Measurements from ENCODE around the gene FYB1.

FYB1 gene

DNA sequence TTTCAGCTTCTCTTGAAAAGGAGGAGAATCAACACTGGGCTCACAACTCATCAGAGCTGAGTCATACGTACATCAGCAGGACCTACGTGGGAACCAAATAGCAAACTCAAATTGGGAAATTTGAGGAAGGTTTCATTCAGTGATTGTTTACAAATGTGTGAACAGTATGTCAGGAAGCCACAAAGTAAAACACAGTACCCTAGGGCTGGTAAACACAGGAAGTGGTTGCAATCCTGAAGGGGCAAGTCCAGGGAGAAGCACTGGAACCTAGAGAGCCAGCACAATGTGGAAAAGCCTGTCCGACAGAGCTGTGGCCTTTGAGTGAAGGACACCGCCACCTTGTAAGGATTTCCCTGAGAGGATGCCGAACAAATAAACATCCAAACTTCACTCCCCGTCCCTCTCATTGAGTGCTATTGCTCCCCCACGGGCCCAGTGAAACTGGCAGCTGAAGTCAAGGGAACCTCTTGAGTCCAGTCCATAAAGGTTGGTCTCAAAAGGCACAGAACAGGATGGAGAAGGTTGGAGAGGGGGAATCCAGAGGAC lies 118.4 kb downstream of the FYB1 start:
- Histone ChIP-seq H3K9me3 (ENCODE audit: control insufficient read depth, low read length) (no peaks in the 10 kb centered on the region), H3K27ac (ENCODE audit: low read depth, low read length, severe bottlenecking) (peak overlapping the region; percentile 68), H3K4me3 (ENCODE audit: extremely low read depth, insufficient read depth, low read length, poor library complexity, severe bottlenecking) (no peak overlapping the region), H3K4me1 (ENCODE audit: control insufficient read depth, insufficient read depth, low read length, poor library complexity, severe bottlenecking) (peaks cover 23% of the 10 kb centered on the region), H3K36me3 (ENCODE audit: control insufficient read depth, insufficient read depth, low read length) (no peaks in the 10 kb centered on the region)
- WGBS, 2 experiments (ENCODE audit: insufficient coverage in 2 of 2) = 70 to 91% methylated on average over 2 to 4 of the region's 7 CpGs

DNA sequence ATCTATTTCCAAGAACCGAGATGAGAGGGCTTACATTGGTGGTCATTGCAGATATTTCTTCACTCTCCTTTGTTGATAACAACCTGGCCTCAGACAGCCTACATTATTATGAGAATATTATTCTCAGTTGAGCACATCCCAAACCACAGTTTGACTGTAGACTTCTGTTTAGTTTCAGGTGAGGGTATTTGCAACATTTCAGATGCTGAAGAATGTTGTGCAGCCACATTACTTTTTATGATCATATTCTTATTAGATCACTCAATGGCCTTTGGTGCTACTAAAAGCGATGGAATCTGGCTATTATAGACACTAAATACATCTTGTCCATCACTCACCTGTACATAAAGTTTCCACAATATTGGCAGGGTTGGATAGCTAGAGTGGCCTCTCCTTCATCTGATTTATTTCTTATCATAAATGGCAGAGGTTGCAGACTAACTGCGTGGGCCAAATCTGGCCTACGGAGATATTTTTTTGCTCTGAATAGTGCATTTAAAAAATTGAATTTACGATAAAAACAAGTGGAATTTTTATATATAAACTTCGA lies 119.0 kb downstream of the FYB1 start:
- 93 to 94% methylated on average over 3 to 4 of the region's 6 CpGs for WGBS, 2 experiments (ENCODE audit: insufficient coverage in 2 of 2)
- no peaks in the 10 kb centered on the region for H3K9me3 ChIP-seq (ENCODE audit: control insufficient read depth, low read length)
- peaks cover 23% of the 10 kb centered on the region for H3K4me1 ChIP-seq (ENCODE audit: control insufficient read depth, insufficient read depth, low read length, poor library complexity, severe bottlenecking)

DNA sequence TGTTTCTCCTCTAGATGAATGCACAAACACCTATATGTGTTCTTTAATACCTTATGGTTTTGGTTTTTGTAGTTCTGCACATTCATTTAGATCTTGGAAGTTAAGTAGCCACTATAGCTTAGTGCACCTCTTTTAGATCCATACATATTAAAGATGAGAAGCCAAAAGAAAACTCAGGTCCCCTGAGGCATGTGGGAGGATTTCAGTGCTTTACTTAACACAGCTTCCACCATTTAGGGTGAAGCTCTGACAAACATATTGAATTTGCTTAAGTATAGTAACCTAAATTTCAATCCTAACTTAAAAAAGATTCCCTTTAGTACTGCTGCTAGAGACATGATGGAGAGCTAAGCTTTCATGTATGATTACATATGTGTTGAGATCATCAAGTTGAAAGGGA lies 119.5 kb downstream of the FYB1 start:
- Histone ChIP-seq H3K27ac (ENCODE audit: low read depth, low read length, severe bottlenecking) (no peak overlapping the region), H3K9me3 (ENCODE audit: control insufficient read depth, low read length) (no peaks in the 10 kb centered on the region), H3K36me3 (ENCODE audit: control insufficient read depth, insufficient read depth, low read length) (no peaks in the 10 kb centered on the region), H3K4me1 (ENCODE audit: control insufficient read depth, insufficient read depth, low read length, poor library complexity, severe bottlenecking) (peaks cover 23% of the 10 kb centered on the region), H3K4me3 (ENCODE audit: extremely low read depth, insufficient read depth, low read length, poor library complexity, severe bottlenecking) (no peak overlapping the region)

More for the DNA sequence above, 119.0 kb downstream of the FYB1 start:
- Histone ChIP-seq H3K27ac (ENCODE audit: low read depth, low read length, severe bottlenecking) (peak overlapping the region; percentile 68), H3K36me3 (ENCODE audit: control insufficient read depth, insufficient read depth, low read length) (no peaks in the 10 kb centered on the region), H3K4me3 (ENCODE audit: extremely low read depth, insufficient read depth, low read length, poor library complexity, severe bottlenecking) (no peak overlapping the region)

GRCh38 chr5:39093352-39093751 lies 126.0 kb downstream of the FYB1 start:
- Histone ChIP-seq H3K36me3 (ENCODE audit: control insufficient read depth, insufficient read depth, low read length) (no peaks in the 10 kb centered on the region), H3K4me3 (ENCODE audit: extremely low read depth, insufficient read depth, low read length, poor library complexity, severe bottlenecking) (no peak overlapping the region), H3K9me3 (ENCODE audit: control insufficient read depth, low read length) (no peaks in the 10 kb centered on the region), H3K27ac (ENCODE audit: low read depth, low read length, severe bottlenecking) (no peak overlapping the region), H3K4me1 (ENCODE audit: control insufficient read depth, insufficient read depth, low read length, poor library complexity, severe bottlenecking) (no peaks in the 10 kb centered on the region)
- no CpG with 5 or more reads among the region's 1 CpG for WGBS, 2 experiments (ENCODE audit: insufficient coverage in 2 of 2)

DNA sequence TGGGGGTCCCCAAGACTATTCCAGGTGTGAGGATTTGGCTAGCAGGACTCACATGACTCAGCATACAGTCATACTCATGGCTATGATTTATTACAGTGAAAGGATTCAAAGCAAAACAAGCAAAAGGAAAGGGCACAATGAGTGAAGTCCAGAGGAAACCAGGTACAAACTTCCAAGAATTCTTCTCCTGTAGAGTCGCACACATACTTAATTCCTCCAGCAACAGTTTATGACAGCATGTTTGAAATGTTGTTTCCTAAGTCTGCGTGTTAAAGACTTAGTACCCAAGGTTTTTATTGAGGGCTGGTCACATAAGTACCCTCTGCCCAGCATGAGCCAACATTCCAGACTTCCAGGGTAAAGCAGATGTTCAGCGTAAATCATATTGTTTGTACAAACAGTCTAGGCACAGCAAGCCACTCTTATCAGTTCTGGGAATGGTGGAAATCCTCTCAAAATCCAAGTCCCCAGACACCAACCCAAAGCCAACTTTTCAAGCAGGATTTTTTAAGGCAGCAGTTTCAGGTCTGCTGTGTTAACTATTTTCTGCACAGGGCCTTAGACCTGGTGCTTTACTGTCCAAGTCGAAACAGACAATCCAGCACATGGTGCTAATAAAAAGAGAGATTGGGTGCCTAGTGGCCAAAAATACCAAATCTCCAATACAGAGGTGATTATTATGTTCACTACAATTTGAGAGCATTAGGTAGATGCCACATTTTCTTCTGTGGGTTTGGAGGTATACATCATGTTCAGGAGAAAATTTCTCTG lies 126.6 kb downstream of the FYB1 start:
- Histone ChIP-seq H3K9me3 (ENCODE audit: control insufficient read depth, low read length) (no peaks in the 10 kb centered on the region), H3K27ac (ENCODE audit: low read depth, low read length, severe bottlenecking) (no peak overlapping the region), H3K4me1 (ENCODE audit: control insufficient read depth, insufficient read depth, low read length, poor library complexity, severe bottlenecking) (no peaks in the 10 kb centered on the region), H3K36me3 (ENCODE audit: control insufficient read depth, insufficient read depth, low read length) (no peaks in the 10 kb centered on the region), H3K4me3 (ENCODE audit: extremely low read depth, insufficient read depth, low read length, poor library complexity, severe bottlenecking) (no peak overlapping the region)
- WGBS, 2 experiments (ENCODE audit: insufficient coverage in 2 of 2) = 94 to 97% methylated on average over 2 to 4 of the region's 4 CpGs

- no peaks in the 10 kb centered on the region for H3K9me3 ChIP-seq (ENCODE audit: control insufficient read depth, low read length)
- no peaks in the 10 kb centered on the region for H3K36me3 ChIP-seq (ENCODE audit: control insufficient read depth, insufficient read depth, low read length)
- H3K4me1 ChIP-seq (ENCODE audit: control insufficient read depth, insufficient read depth, low read length, poor library complexity, severe bottlenecking) = no peaks in the 10 kb centered on the region
- 86 to 91% methylated on average over 2 to 4 of the region's 7 CpGs for WGBS, 2 experiments (ENCODE audit: insufficient coverage in 2 of 2)
- no peak overlapping the region for H3K27ac ChIP-seq (ENCODE audit: low read depth, low read length, severe bottlenecking)
- no peak overlapping the region for H3K4me3 ChIP-seq (ENCODE audit: extremely low read depth, insufficient read depth, low read length, poor library complexity, severe bottlenecking)
Observed at GRCh38 chr5:39091940-39092580, 127.3 kb downstream of the FYB1 start.

GRCh38 chr5:39083968-39084367 lies 135.4 kb downstream of the FYB1 start:
- H3K9me3 ChIP-seq (ENCODE audit: control insufficient read depth, low read length) = no peaks in the 10 kb centered on the region

DNA sequence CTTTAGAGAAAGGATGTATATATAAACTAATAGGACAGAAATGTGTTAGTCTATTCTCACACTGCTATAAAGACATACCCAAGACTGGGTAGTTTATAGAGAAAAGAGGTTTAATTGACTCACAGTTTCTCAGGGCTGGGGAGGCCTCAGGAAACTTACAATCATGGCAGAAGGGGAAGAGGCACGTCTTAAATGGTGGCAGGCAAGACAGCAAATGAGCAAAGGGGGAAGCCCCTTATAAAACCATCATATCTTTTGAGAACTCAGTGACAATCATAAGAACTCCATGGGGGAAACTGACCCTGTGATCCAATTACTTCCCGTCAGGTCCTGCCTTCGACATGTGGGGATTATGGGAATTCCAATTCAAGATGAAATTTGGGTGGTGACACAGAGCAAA lies 136.4 kb downstream of the FYB1 start:
- no peaks in the 10 kb centered on the region for H3K4me1 ChIP-seq (ENCODE audit: control insufficient read depth, insufficient read depth, low read length, poor library complexity, severe bottlenecking)
- no peak overlapping the region for H3K27ac ChIP-seq (ENCODE audit: low read depth, low read length, severe bottlenecking)
- no peaks in the 10 kb centered on the region for H3K9me3 ChIP-seq (ENCODE audit: control insufficient read depth, low read length)
- H3K36me3 ChIP-seq (ENCODE audit: control insufficient read depth, insufficient read depth, low read length) = no peaks in the 10 kb centered on the region
- WGBS, 2 experiments (ENCODE audit: insufficient coverage in 2 of 2) = 80% methylated on average over 1 of the region's 3 CpGs; no CpG with 5 or more reads in 1 of the 2 experiments
- no peak overlapping the region for H3K4me3 ChIP-seq (ENCODE audit: extremely low read depth, insufficient read depth, low read length, poor library complexity, severe bottlenecking)

More at GRCh38 chr5:39083968-39084367, 135.4 kb downstream of the FYB1 start:
- WGBS, 2 experiments (ENCODE audit: insufficient coverage in 2 of 2) = no CpG with 5 or more reads among the region's 1 CpG
- H3K27ac ChIP-seq (ENCODE audit: low read depth, low read length, severe bottlenecking) = no peak overlapping the region
- no peak overlapping the region for H3K4me3 ChIP-seq (ENCODE audit: extremely low read depth, insufficient read depth, low read length, poor library complexity, severe bottlenecking)
- no peaks in the 10 kb centered on the region for H3K4me1 ChIP-seq (ENCODE audit: control insufficient read depth, insufficient read depth, low read length, poor library complexity, severe bottlenecking)
- no peaks in the 10 kb centered on the region for H3K36me3 ChIP-seq (ENCODE audit: control insufficient read depth, insufficient read depth, low read length)

DNA sequence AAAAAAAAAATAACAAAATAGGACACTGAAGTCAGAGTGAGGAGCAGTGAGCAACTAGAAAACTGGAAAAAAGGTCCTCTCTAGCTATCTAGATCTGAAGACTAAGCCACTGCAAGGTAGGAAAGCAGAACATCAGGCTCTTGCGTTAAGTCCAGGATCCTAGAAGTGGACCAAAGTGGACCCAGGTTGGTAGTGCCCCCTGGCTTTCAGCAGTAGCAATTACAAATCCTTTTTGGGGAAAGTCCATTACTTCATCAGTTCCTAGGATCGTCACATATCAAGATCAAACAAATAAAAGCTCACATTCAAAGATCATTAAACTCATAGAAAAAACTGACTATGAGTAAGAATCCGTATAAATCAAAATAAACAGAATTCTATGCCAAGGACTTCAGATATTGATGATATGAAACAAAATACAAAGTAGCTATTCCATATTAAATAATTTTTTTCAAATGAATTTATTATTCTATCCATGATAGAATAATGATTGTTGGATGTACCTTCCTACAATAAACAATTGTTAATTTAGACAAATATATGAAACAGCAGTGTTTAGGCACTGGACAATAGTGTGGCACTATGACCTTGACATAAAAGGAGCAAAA lies 138.7 kb downstream of the FYB1 start:
- Histone ChIP-seq H3K4me1 (ENCODE audit: control insufficient read depth, insufficient read depth, low read length, poor library complexity, severe bottlenecking) (no peaks in the 10 kb centered on the region), H3K27ac (ENCODE audit: low read depth, low read length, severe bottlenecking) (no peak overlapping the region), H3K36me3 (ENCODE audit: control insufficient read depth, insufficient read depth, low read length) (no peaks in the 10 kb centered on the region), H3K9me3 (ENCODE audit: control insufficient read depth, low read length) (no peaks in the 10 kb centered on the region), H3K4me3 (ENCODE audit: extremely low read depth, insufficient read depth, low read length, poor library complexity, severe bottlenecking) (no peak overlapping the region)
- 19 to 25% methylated on average over 2 of the region's 3 CpGs for WGBS, 2 experiments (ENCODE audit: insufficient coverage in 2 of 2)

DNA sequence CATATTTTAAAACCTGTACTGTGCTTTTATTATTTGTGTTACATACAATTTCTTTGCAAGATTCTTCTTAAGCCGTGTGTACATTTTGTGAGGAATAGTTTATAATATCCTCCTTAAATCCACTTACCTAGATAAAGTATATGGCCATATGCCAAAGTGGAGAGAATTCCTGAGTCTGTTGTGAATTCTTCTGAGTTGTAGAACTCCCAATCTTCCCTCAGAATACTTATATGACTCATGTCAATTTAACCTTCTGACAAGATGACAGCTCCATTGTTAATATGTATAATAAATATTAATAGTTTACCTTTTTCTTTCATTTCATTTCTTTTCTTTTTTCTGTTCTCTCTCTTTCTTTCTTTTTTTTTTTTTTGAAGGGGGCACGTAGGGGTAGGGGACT lies 139.2 kb downstream of the FYB1 start:
- no peaks in the 10 kb centered on the region for H3K9me3 ChIP-seq (ENCODE audit: control insufficient read depth, low read length)
- no peak overlapping the region for H3K27ac ChIP-seq (ENCODE audit: low read depth, low read length, severe bottlenecking)
- H3K4me3 ChIP-seq (ENCODE audit: extremely low read depth, insufficient read depth, low read length, poor library complexity, severe bottlenecking) = no peak overlapping the region
- no peaks in the 10 kb centered on the region for H3K4me1 ChIP-seq (ENCODE audit: control insufficient read depth, insufficient read depth, low read length, poor library complexity, severe bottlenecking)
- no CpG with 5 or more reads among the region's 2 CpGs for WGBS, 2 experiments (ENCODE audit: insufficient coverage in 2 of 2)
- no peaks in the 10 kb centered on the region for H3K36me3 ChIP-seq (ENCODE audit: control insufficient read depth, insufficient read depth, low read length)

All from mesodermal cell (in vitro differentiated cells).